HepG2 (cell line): ENCODE data around the gene GADD45G. TPM values are rescaled to one million over a fixed set of nuclear protein-coding genes. Genes with fewer than 3 reads are reported as not detected.

ENCODE experiments used
- ATAC-seq: fragments of 200-7000 bp; cut with Tn5 transposase; 3 replicates; pipeline ENCODE4 v1.9.1; 2020; ENCODE audit warnings: mild to moderate bottlenecking, moderate library complexity
- BruUV-seq: library from RNA; stranded (reverse); fragments of 400-500 nt; replicated peaks from 2 replicates; lab custom pipeline; 2021; lab: Mats Ljungman, UMichigan
- CTCF ChIA-PET: fragments of 300-600 bp; formaldehyde crosslinking; extraction: SDS; loops from one replicate; lab custom pipeline; 2021; ENCODE audit warnings: low total read pairs, inconsistent platforms, low intra/inter-chr PET ratio; lab: Yijun Ruan, JAX
- POLR2A ChIA-PET: fragments of 350-600 bp; sonication (Branson Sonifier 250); formaldehyde crosslinking; loops from one replicate; lab custom pipeline; 2020; ENCODE audit warnings: antibody characterized with exemption, inconsistent platforms; lab: Yijun Ruan, JAX
- DNase-seq: peaks from one replicate; pipeline ENCODE4 v3.0.0-alpha.2; 2015; ENCODE audit warnings: low spot score
- FAIRE-seq: peaks from 3 replicates; lab custom pipeline; 2011; peaks lifted over from hg19 to GRCh38; lab: Jason Lieb, UNC
- H2AFZ ChIP-seq: one replicate; pipeline ENCODE4 v1.6.1; 2011; ENCODE audit warnings: low read length, inconsistent platforms
- H3K27ac ChIP-seq: fragments of 300-600 bp; 3 replicates; pipeline ENCODE4 v1.8.0; 2011; ENCODE audit warnings: mixed run types, mild to moderate bottlenecking, mixed read lengths, low read length, inconsistent platforms; ENCODE audit not compliant: insufficient read depth; ENCODE audit errors: extremely low read length
- H3K27me3 ChIP-seq, 2 experiments: fragments of 200-600 bp in 1 of 2; 2 replicates in 1 of 2; 3 replicates in 1 of 2; pipeline versions ENCODE4 v1.6.0 to v1.8.0; 2011; ENCODE audit warnings: low read length in 2 of 2, mild to moderate bottlenecking in 2 of 2, moderate library complexity in 2 of 2, inconsistent platforms in 1 of 2; ENCODE audit not compliant: insufficient read depth in 2 of 2, control insufficient read depth in 1 of 2
- H3K36me3 ChIP-seq, 2 experiments: fragments of 200-600 bp in 1 of 2; replicated peaks in 1 of 2; 2 replicates in 1 of 2; 3 replicates in 1 of 2; pipeline versions ENCODE4 v1.5.1 to v1.8.0; 2011; ENCODE audit warnings: low read length in 2 of 2, inconsistent platforms in 1 of 2; ENCODE audit not compliant: insufficient read depth in 2 of 2, control insufficient read depth in 1 of 2
- H3K4me1 ChIP-seq: 2 replicates; pipeline ENCODE4 v1.5.1; 2012; ENCODE audit warnings: low read length, inconsistent platforms; ENCODE audit not compliant: insufficient read depth
- H3K4me2 ChIP-seq: 2 replicates; pipeline ENCODE4 v1.6.0; 2011; ENCODE audit warnings: low read depth, low read length, inconsistent platforms
- H3K4me3 ChIP-seq, 3 experiments: fragments of 200-600 bp in 1 of 3; sonication (generic), shearing (Covaris generic) in 1 of 3; replicated peaks in 1 of 3; 2 replicates each; pipeline ENCODE4 v1.5.1; 2011 to 2016; ENCODE audit warnings: low read length in 3 of 3, inconsistent platforms in 2 of 3, low read depth in 2 of 3, mild to moderate bottlenecking in 2 of 3, control low read depth in 1 of 3, mixed read lengths in 1 of 3; ENCODE audit not compliant: insufficient read depth in 1 of 3
- H3K79me2 ChIP-seq: one replicate; pipeline ENCODE4 v1.6.1; 2011; ENCODE audit warnings: low read length, inconsistent platforms; ENCODE audit not compliant: insufficient read depth
- H3K9ac ChIP-seq: 2 replicates; pipeline ENCODE4 v1.6.0; 2011; ENCODE audit warnings: mild to moderate bottlenecking, low read depth, low read length, inconsistent platforms; ENCODE audit not compliant: insufficient read depth
- H3K9me3 ChIP-seq: 2 replicates; pipeline ENCODE4 v1.5.1; 2012; ENCODE audit warnings: mild to moderate bottlenecking, low read length
- H4K20me1 ChIP-seq: 2 replicates; pipeline ENCODE4 v1.6.0; 2011; ENCODE audit warnings: inconsistent platforms, mild to moderate bottlenecking, low read length, moderate library complexity; ENCODE audit not compliant: insufficient read depth
- ASH2L ChIP-seq: fragments of 300-600, 200-600 bp; sonication (generic); IDR thresholded peaks from 2 replicates; pipeline ENCODE4 v1.7.0; 2017; ENCODE audit warnings: low read depth, mild to moderate bottlenecking, moderate library complexity, mixed read lengths, low read length; ENCODE audit not compliant: insufficient read length
- BATF2 ChIP-seq: sonication (generic); formaldehyde crosslinking; IDR thresholded peaks from 2 replicates; pipeline ENCODE4 v1.8.0; 2022; ENCODE audit warnings: mild to moderate bottlenecking, missing genetic modification reagents, moderate library complexity
- FOSL2 ChIP-seq: sonication (generic); formaldehyde crosslinking; IDR thresholded peaks from 2 replicates; pipeline ENCODE4 v1.4.0; 2020; ENCODE audit warnings: missing genetic modification reagents
- FOXP1 ChIP-seq, 2 experiments: fragments of 450-650 bp in 1 of 2; IDR thresholded peaks; 2 replicates each; pipeline ENCODE4 v1.6.1; 2017 to 2018; ENCODE audit warnings: antibody characterized with exemption in 1 of 2
- MAFK ChIP-seq, 2 experiments: IDR thresholded peaks in 1 of 2; conservative IDR thresholded peaks in 1 of 2; 2 replicates each; pipeline ENCODE4 v1.6.1; 2011; ENCODE audit warnings: improper control_type of control experiment in 2 of 2, low read length in 2 of 2
- MED13 ChIP-seq: sonication (generic); formaldehyde crosslinking; IDR thresholded peaks from 2 replicates; pipeline ENCODE4 v1.5.0; 2020; ENCODE audit warnings: missing genetic modification reagents
- NBN ChIP-seq: fragments of 450-650 bp; conservative IDR thresholded peaks from 2 replicates; pipeline ENCODE4 v1.6.1; 2017
- PHF21A ChIP-seq: sonication (generic); formaldehyde crosslinking; IDR thresholded peaks from 2 replicates; pipeline ENCODE4 v1.5.0; 2020; ENCODE audit warnings: mild to moderate bottlenecking, missing genetic modification reagents
- PHF5A ChIP-seq: IDR thresholded peaks from one replicate; pipeline ENCODE4 v1.6.1; 2018; ENCODE audit warnings: low read depth, missing genetic modification reagents; ENCODE audit not compliant: unreplicated experiment
- POGK ChIP-seq: sonication (generic); formaldehyde crosslinking; conservative IDR thresholded peaks from 2 replicates; pipeline ENCODE4 v1.8.0; 2022; ENCODE audit warnings: mild to moderate bottlenecking, moderate library complexity, missing genetic modification reagents
- RFX5 ChIP-seq: IDR thresholded peaks from 2 replicates; pipeline ENCODE4 v1.6.1; 2011; ENCODE audit warnings: low read depth, low read length, improper control_type of control experiment
- SOX6 ChIP-seq, 2 experiments: fragments of 450-650 bp in 1 of 2; sonication (generic) in 1 of 2; formaldehyde crosslinking in 1 of 2; IDR thresholded peaks; 2 replicates each; pipeline versions ENCODE4 v1.4.0 to v1.6.1; 2017 to 2020; ENCODE audit warnings: antibody characterized with exemption in 1 of 2, mild to moderate bottlenecking in 1 of 2, missing genetic modification reagents in 1 of 2
- ZBTB26 ChIP-seq: IDR thresholded peaks from 2 replicates; pipeline ENCODE4 v1.6.1; 2016; ENCODE audit warnings: missing compliant biosample characterization, missing genetic modification reagents, borderline replicate concordance
- ZNF580 ChIP-seq: IDR thresholded peaks from 2 replicates; pipeline ENCODE4 v1.6.1; 2016; ENCODE audit warnings: low read depth, borderline replicate concordance
- ZNF781 ChIP-seq: sonication (generic); formaldehyde crosslinking; IDR thresholded peaks from 2 replicates; pipeline ENCODE4 v1.5.1; 2020; ENCODE audit warnings: borderline replicate concordance, mild to moderate bottlenecking, missing genetic modification reagents; ENCODE audit errors: not compliant biosample characterization
- WGBS: methylation state at CpG from one replicate; pipeline ENCODE4 v1.1.6; 2017; ENCODE audit warnings: low lambda C conversion rate; 5-methylcytosine and 5-hydroxymethylcytosine counted together
- in situ Hi-C: cut with HindIII; loops from 2 replicates; pipeline ENCODE4 v1.10.0; 2017; ENCODE audit warnings: low pct_unique_long_range_greater_than_20kb; ENCODE audit not compliant: extremely low pct_ligation_motif_present
- intact Hi-C: fragments of 100-400 bp; cut with micrococcal nuclease; formaldehyde crosslinking; loops from one replicate; pipeline ENCODE4 v1.10.0; 2022; ENCODE audit not compliant: unreplicated experiment
- polyA plus RNA-seq, 8 experiments: library from polyadenylated mRNA; depleted of rRNA in 3 of 8; stranded (reverse) in 7 of 8; unstranded in 1 of 8; fragments of >200 nt; fragmentation: Illumina TruSeq in 4 of 8; extraction: Trizol in 4 of 8; gene quantifications; 2 replicates each; pipeline versions ENCODE4 v1.2.1 to v1.2.3, GENCODE V29; 2011 to 2016; ENCODE audit warnings: low read depth in 4 of 8, missing spikeins in 1 of 8, mixed read lengths in 1 of 8; ENCODE audit not compliant: insufficient read depth in 1 of 8
- total RNA-seq, 5 experiments: library from RNA; depleted of rRNA; stranded (reverse); fragments of >200 nt; fragmentation: Illumina TruSeq; extraction: Trizol; gene quantifications; 2 replicates each; pipeline ENCODE4 v1.2.3, GENCODE V29; 2016; ENCODE audit warnings: low read depth in 1 of 5
- TF ChIP-seq, protein P1 (sequence below): sonication (generic); formaldehyde crosslinking; IDR thresholded peaks from 2 replicates; pipeline ENCODE4 v1.5.0; 2020; ENCODE audit warnings: missing genetic modification reagents

GADD45G gene
- total and polyA plus RNA-seq, 2 of the 13 experiments (the other 11 are each of a cell fraction or from before 2014, with no cell fraction given): not detected

GRCh38 chr9:89648247-89649000, 43.6 kb downstream of the GADD45G start (continued):
- no peak for TF ChIP-seq RFX5
- TF ChIP-seq ZBTB26 (CRISPR knock-in tag): peak; percentile 54; the same call in 1 of the 2 replicates
- TF ChIP-seq SOX6 (IDR thresholded peaks at IDR 0.05): no peak
- peak; percentile 91 for TF ChIP-seq SOX6 (CRISPR knock-in tag; IDR thresholded peaks at IDR 0.05)
- TF ChIP-seq, all 625 proteins: peak for 207

GRCh38 chr9:89649039-89649691, 44.4 kb downstream of the GADD45G start:
- Histone ChIP-seq H3K79me2 (no peaks in the 10 kb centered on the region), H3K4me2 (peak overlapping the region; percentile 64), H3K9ac (no peak overlapping the region), H3K36me3 (no peaks in the 10 kb centered on the region), H3K4me3 (peak overlapping the region in 1 of 3 experiments; percentile 21; a peak in 2 of 6 replicates), H3K9me3 (no peaks in the 10 kb centered on the region), H4K20me1 (no peaks in the 10 kb centered on the region), H2AFZ (no peak overlapping the region), H3K4me1 (peaks cover 40% of the 10 kb centered on the region), H3K27me3 (peaks cover 0 to 12% of the 10 kb centered on the region in 2 experiments; a peak in 4 of 5 replicates), H3K27ac (peak overlapping the region; percentile 68)
- intact Hi-C loops: no loop called here
- POLR2A ChIA-PET: no interaction called here
- no TSS peak for BruUV-seq
- in situ Hi-C loops: no loop called here
- WGBS: 0% methylated on average over 7 of the region's 8 CpGs
- CTCF ChIA-PET: no interaction called here
- DNase-seq (peak; percentile 39), FAIRE-seq (no peak), ATAC-seq (peak; percentile 38)
- TF ChIP-seq POGK (0 out of 2 replicates have a peak, but pooled peaks have one; percentile 1), PHF21A (no peak), ZNF580 (CRISPR knock-in tag) (no peak), FOXP1 (IDR thresholded peaks at IDR 0.05) (no peak), FOXP1 (CRISPR knock-in tag; IDR thresholded peaks at IDR 0.05) (no peak), ZNF781 (CRISPR knock-in tag) (no peak), ASH2L (peak; percentile 11), BATF2 (CRISPR knock-in tag) (no peak), MAFK (conservative IDR thresholded peaks at IDR 0.05 in 1 of 2, IDR thresholded peaks at IDR 0.05 in 1 of 2; ENCODE audit: low read length in 2 of 2) (no peak), NBN (no peak), MED13 (CRISPR knock-in tag) (no peak), PHF5A (CRISPR knock-in tag) (no peak), FOSL2 (CRISPR knock-in tag) (peak; percentile 39; the same call in 1 of the 2 replicates)
- TF ChIP-seq, protein P1, sequence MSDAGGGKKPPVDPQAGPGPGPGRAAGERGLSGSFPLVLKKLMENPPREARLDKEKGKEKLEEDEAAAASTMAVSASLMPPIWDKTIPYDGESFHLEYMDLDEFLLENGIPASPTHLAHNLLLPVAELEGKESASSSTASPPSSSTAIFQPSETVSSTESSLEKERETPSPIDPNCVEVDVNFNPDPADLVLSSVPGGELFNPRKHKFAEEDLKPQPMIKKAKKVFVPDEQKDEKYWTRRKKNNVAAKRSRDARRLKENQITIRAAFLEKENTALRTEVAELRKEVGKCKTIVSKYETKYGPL (CRISPR knock-in tag): no peak
